IMR-90 (cell line): ENCODE results near the gene SYNPO2L. TPM values are rescaled to one million over a fixed set of nuclear protein-coding genes. Genes with fewer than 3 reads are reported as not detected.
"Not testable (repeated sequence)": the region's sequence is repeated elsewhere in the genome, so short reads cannot be mapped to it uniquely, and the experiment has no call there.

Experiments used
- ATAC-seq: fragments of 200-7000 bp; cut with Tn5 transposase; 2 replicates; pipeline ENCODE4 v1.9.1; 2020; ENCODE audit warnings: low read depth, mild to moderate bottlenecking, moderate library complexity
- BruUV-seq: library from RNA; stranded (reverse); fragments of 400-500 nt; replicated peaks from 2 replicates; lab custom pipeline; 2021; lab: Mats Ljungman, UMichigan
- CTCF ChIA-PET: fragments of 300-600 bp; formaldehyde crosslinking; extraction: SDS; loops from one replicate; lab custom pipeline; 2021; ENCODE audit warnings: antibody characterized with exemption; lab: Yijun Ruan, JAX
- POLR2A ChIA-PET: fragments of 300-600 bp; sonication (Branson Sonifier 250); formaldehyde crosslinking; loops from one replicate; lab custom pipeline; 2022; ENCODE audit warnings: antibody characterized with exemption; ENCODE audit not compliant: unreplicated experiment; lab: Charles Lee
- DNase-seq: peaks from one replicate; pipeline ENCODE4 v3.0.0; 2013
- H2AFZ ChIP-seq: replicated peaks from 2 replicates; pipeline ENCODE3; 2013; ENCODE audit warnings: low read length, mild to moderate bottlenecking; ENCODE audit not compliant: poor library complexity
- H2AK5ac ChIP-seq: 2 replicates; pipeline ENCODE4 v1.6.1; 2013; ENCODE audit warnings: low read depth, low read length, inconsistent platforms
- H2AK9ac ChIP-seq: replicated peaks from 2 replicates; pipeline ENCODE3; 2013; ENCODE audit warnings: mild to moderate bottlenecking, low read depth, low read length, moderate library complexity; ENCODE audit not compliant: poor library complexity
- H2BK120ac ChIP-seq: 2 replicates; pipeline ENCODE4 v1.6.1; 2013; ENCODE audit warnings: low read depth, low read length, inconsistent platforms
- H2BK15ac ChIP-seq: 3 replicates; pipeline ENCODE4 v1.6.1; 2013; ENCODE audit warnings: low read depth, low read length, inconsistent platforms
- H2BK20ac ChIP-seq: 2 replicates; pipeline ENCODE4 v1.6.1; 2013; ENCODE audit warnings: low read depth, mild to moderate bottlenecking, inconsistent platforms, low read length, moderate library complexity
- H2BK5ac ChIP-seq: 2 replicates; pipeline ENCODE4 v1.6.1; 2013; ENCODE audit warnings: mild to moderate bottlenecking, low read depth, low read length, inconsistent platforms; ENCODE audit not compliant: poor library complexity, severe bottlenecking
- H3K14ac ChIP-seq: replicated peaks from 2 replicates; pipeline ENCODE4 v1.6.1; 2013; ENCODE audit warnings: low read depth, low read length, inconsistent platforms
- H3K18ac ChIP-seq: 2 replicates; pipeline ENCODE4 v1.6.1; 2013; ENCODE audit warnings: low read depth, low read length, control low read depth
- H3K23ac ChIP-seq: 2 replicates; pipeline ENCODE4 v1.6.1; 2013; ENCODE audit warnings: low read depth, low read length, inconsistent platforms
- H3K27ac ChIP-seq: 2 replicates; pipeline ENCODE4 v1.5.1; 2013; ENCODE audit warnings: mild to moderate bottlenecking, control low read depth, low read length; ENCODE audit not compliant: insufficient read depth
- H3K27me3 ChIP-seq: 2 replicates; pipeline ENCODE4 v1.6.1; 2013; ENCODE audit warnings: low read length; ENCODE audit not compliant: control insufficient read depth, insufficient read depth
- H3K36me3 ChIP-seq: 2 replicates; pipeline ENCODE4 v1.6.1; 2013; ENCODE audit warnings: low read length, mixed read lengths; ENCODE audit not compliant: control insufficient read depth, insufficient read depth
- H3K4ac ChIP-seq: 2 replicates; pipeline ENCODE4 v1.6.1; 2013; ENCODE audit warnings: low read depth, low read length, inconsistent platforms
- H3K4me1 ChIP-seq: 2 replicates; pipeline ENCODE4 v1.6.1; 2013; ENCODE audit warnings: low read length, mixed read lengths; ENCODE audit not compliant: control insufficient read depth, insufficient read depth
- H3K4me2 ChIP-seq: 2 replicates; pipeline ENCODE4 v1.6.1; 2013; ENCODE audit warnings: low read depth, mild to moderate bottlenecking, control low read depth, low read length, moderate library complexity
- H3K4me3 ChIP-seq: 2 replicates; pipeline ENCODE4 v1.5.1; 2013; ENCODE audit warnings: low read depth, mild to moderate bottlenecking, control low read depth, low read length, moderate library complexity; ENCODE audit not compliant: insufficient read depth
- H3K56ac ChIP-seq: 2 replicates; pipeline ENCODE4 v1.6.1; 2013; ENCODE audit warnings: low read length, inconsistent platforms; ENCODE audit not compliant: insufficient read depth; ENCODE audit errors: extremely low read depth
- H3K79me1 ChIP-seq, 2 experiments: 2 replicates each; pipeline ENCODE4 v1.6.1; 2013; ENCODE audit warnings: low read length in 2 of 2, inconsistent platforms in 1 of 2, low read depth in 1 of 2
- H3K9ac ChIP-seq: 2 replicates; pipeline ENCODE4 v1.6.1; 2013; ENCODE audit warnings: low read depth, low read length, control low read depth
- H3K9me1 ChIP-seq: 2 replicates; pipeline ENCODE4 v1.6.1; 2013; ENCODE audit warnings: low read length, inconsistent platforms; ENCODE audit not compliant: insufficient read depth
- H3K9me3 ChIP-seq: 2 replicates; pipeline ENCODE4 v1.6.1; 2013; ENCODE audit warnings: low read length; ENCODE audit not compliant: control insufficient read depth, insufficient read depth
- H4K20me1 ChIP-seq: 2 replicates; pipeline ENCODE4 v1.6.1; 2013; ENCODE audit warnings: low read length, inconsistent platforms; ENCODE audit not compliant: insufficient read depth
- H4K5ac ChIP-seq: 2 replicates; pipeline ENCODE4 v1.6.1; 2013; ENCODE audit warnings: mild to moderate bottlenecking, low read depth, low read length, control low read depth
- H4K8ac ChIP-seq, 2 experiments: 2 replicates each; pipeline ENCODE4 v1.6.1; 2013; ENCODE audit warnings: low read depth in 2 of 2, low read length in 2 of 2, control low read depth in 1 of 2, inconsistent platforms in 1 of 2
- H4K91ac ChIP-seq: 2 replicates; pipeline ENCODE4 v1.6.1; 2013; ENCODE audit warnings: low read depth, low read length, inconsistent platforms; ENCODE audit not compliant: insufficient read depth
- WGBS, 2 experiments: methylation state at CpG; one replicate each; pipeline versions ENCODE4 v1.1.5 to v1.1.7; 2013; ENCODE audit warnings: missing lambda C conversion rate in 2 of 2; ENCODE audit not compliant: insufficient read length in 1 of 2; ENCODE audit errors: extremely low coverage in 2 of 2; 5-methylcytosine and 5-hydroxymethylcytosine counted together
- dilution Hi-C: fragments of 300-500 bp; cut with HindIII; formaldehyde crosslinking; loops from one replicate; pipeline ENCODE4 v1.14.3; 2018; ENCODE audit warnings: low sequenced_read_pairs; ENCODE audit not compliant: unreplicated experiment
- in situ Hi-C: fragments of 300-500 bp; cut with MboI; formaldehyde crosslinking; loops from 3 replicates; pipeline ENCODE4 v1.14.3; 2019; ENCODE audit warnings: low sequenced_read_pairs, inconsistent platforms, mixed read lengths
- intact Hi-C: fragments of 100-400 bp; cut with micrococcal nuclease; formaldehyde crosslinking; loops from 2 replicates; pipeline ENCODE4 v1.10.0; 2022
- polyA plus RNA-seq, 3 experiments: library from polyadenylated mRNA; depleted of rRNA; stranded (reverse); fragments of >200 nt; gene quantifications; 2 replicates each; pipeline ENCODE4 v1.2.3, GENCODE V29; 2012; ENCODE audit warnings: low replicate concordance in 1 of 3
- total RNA-seq: library from RNA; depleted of rRNA; stranded (reverse); fragments of >200 nt; gene quantifications from 2 replicates; pipeline ENCODE4 v1.2.3, GENCODE V29; 2012

Gene SYNPO2L
- total and polyA plus RNA-seq, 2 of the 4 experiments (the other 2 are of a cell fraction), result 0.18 to 0.62 TPM

DNA sequence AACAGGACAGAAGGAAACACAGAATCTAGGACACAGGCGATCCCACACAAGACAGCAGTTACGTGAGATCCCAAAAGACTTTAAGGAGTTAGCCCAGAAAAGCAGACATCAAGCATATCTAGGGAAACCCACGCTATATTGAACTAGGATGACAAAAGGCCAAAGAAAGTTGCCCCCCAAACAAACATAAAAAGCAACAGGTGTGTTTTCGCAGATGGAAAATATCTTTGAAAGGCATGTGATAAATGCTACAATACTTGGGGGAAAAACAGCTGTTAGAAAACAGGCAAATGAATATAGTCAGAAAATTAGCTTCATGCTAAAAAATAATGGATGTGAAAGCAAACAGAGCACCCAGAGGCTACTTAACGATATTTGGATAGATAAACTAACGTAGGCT, 34.9 kb upstream of the SYNPO2L start:
- POLR2A ChIA-PET, H3K4me2 ChIP-seq, H2BK120ac ChIP-seq, DNase-seq, H3K23ac ChIP-seq, ATAC-seq, CTCF ChIA-PET, H2AK9ac ChIP-seq, H2AK5ac ChIP-seq, H4K20me1 ChIP-seq, H4K5ac ChIP-seq, H4K91ac ChIP-seq, in situ Hi-C loops, H4K8ac ChIP-seq, H3K27me3 ChIP-seq, H3K9me1 ChIP-seq, H3K4ac ChIP-seq, H2AFZ ChIP-seq, H3K9ac ChIP-seq, H3K56ac ChIP-seq, H3K18ac ChIP-seq, H3K27ac ChIP-seq, H3K36me3 ChIP-seq, H3K4me1 ChIP-seq, intact Hi-C loops, H3K14ac ChIP-seq, H2BK20ac ChIP-seq, H3K79me1 ChIP-seq, H2BK15ac ChIP-seq, dilution Hi-C loops, BruUV-seq, H3K4me3 ChIP-seq, H3K9me3 ChIP-seq, H2BK5ac ChIP-seq: not testable (repeated sequence)
- WGBS, 2 experiments, result no CpG with 5 or more reads among the region's 6 CpGs

DNA sequence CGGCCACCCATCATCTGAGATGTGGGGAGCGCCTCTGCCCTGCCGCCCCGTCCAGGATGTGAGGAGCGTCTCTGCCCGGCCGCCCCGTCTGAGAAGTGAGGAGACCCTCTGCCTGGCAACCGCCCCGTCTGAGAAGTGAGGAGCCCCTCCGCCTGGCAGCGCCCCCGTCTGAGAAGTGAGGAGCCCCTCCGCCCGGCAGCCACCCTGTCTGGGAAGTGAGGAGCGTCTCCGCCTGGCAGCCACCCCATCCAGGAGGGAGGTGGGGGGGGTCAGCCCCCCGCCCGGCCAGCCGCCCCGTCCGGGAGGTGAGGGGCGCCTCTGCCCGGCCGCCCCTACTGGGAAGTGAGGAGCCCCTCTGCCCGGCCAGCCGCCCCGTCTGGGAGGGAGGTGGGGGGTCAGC, 33.8 kb upstream of the SYNPO2L start:
- DNase-seq, H3K27me3 ChIP-seq, H3K56ac ChIP-seq, H3K9me1 ChIP-seq, H2AFZ ChIP-seq, H2BK5ac ChIP-seq, H2AK9ac ChIP-seq, H3K36me3 ChIP-seq, H4K91ac ChIP-seq, H3K9ac ChIP-seq, H3K9me3 ChIP-seq, H2AK5ac ChIP-seq, H3K23ac ChIP-seq, H4K20me1 ChIP-seq, POLR2A ChIA-PET, H3K27ac ChIP-seq, H3K4ac ChIP-seq, H3K14ac ChIP-seq, BruUV-seq, H3K4me3 ChIP-seq, in situ Hi-C loops, H3K4me1 ChIP-seq, ATAC-seq, H3K4me2 ChIP-seq, dilution Hi-C loops, H2BK20ac ChIP-seq, CTCF ChIA-PET, H3K18ac ChIP-seq, H2BK15ac ChIP-seq, H3K79me1 ChIP-seq, intact Hi-C loops, H2BK120ac ChIP-seq, H4K5ac ChIP-seq, H4K8ac ChIP-seq: not testable (repeated sequence)
- WGBS, 2 experiments, result 100% methylated on average over 4 of the region's 28 CpGs; no CpG with 5 or more reads in 1 of the 2 experiments
